Tibial artery (tissue), 4 donors: Measurements from ENCODE around the gene TUBB2A.
"Not testable (repeated sequence)": the region's sequence is repeated elsewhere in the genome, so short reads cannot be mapped to it uniquely, and the experiment has no call there.

Source experiments
- DNase-seq, 2 donors: peaks; one replicate each; pipeline ENCODE4 v3.0.0-alpha.2; 2019
- H3K27ac ChIP-seq, 2 donors: fragments of 200-600 bp; sonication (generic) in 1 of 2; 1 replicate in 1 of 2; 2 replicates in 1 of 2; pipeline ENCODE4 v1.5.1; 2018 to 2019; ENCODE audit warnings: mild to moderate bottlenecking in 1 of 2
- H3K27me3 ChIP-seq, 2 donors: fragments of 200-600 bp; sonication (generic) in 1 of 2; one replicate each; pipeline versions ENCODE4 v1.5.1 to v1.6.0; 2016 to 2019
- H3K36me3 ChIP-seq, 3 donors: fragments of 200-600 bp; sonication (generic) in 2 of 3; one replicate each; pipeline ENCODE4 v1.5.1; 2016 to 2019; ENCODE audit warnings: mild to moderate bottlenecking in 2 of 3
- H3K4me1 ChIP-seq, 4 donors: fragments of 200-600 bp; sonication (generic) in 2 of 4; 1 replicate in 3 of 4; 2 replicates in 1 of 4; pipeline ENCODE4 v1.5.1; 2016 to 2019
- H3K4me3 ChIP-seq, 2 donors: fragments of 200-600 bp; sonication (generic) in 1 of 2; 1 replicate in 1 of 2; 2 replicates in 1 of 2; pipeline ENCODE4 v1.5.1; 2018 to 2019; ENCODE audit warnings: mild to moderate bottlenecking in 2 of 2
- H3K9me3 ChIP-seq, 3 donors: fragments of 200-600 bp; sonication (generic) in 1 of 3; one replicate each; pipeline ENCODE4 v1.5.1; 2016 to 2019
- intact Hi-C: fragments of 100-400 bp; cut with DNase I; formaldehyde crosslinking; loops from one replicate; pipeline ENCODE4 v1.15.0; 2023; ENCODE audit warnings: low total_unique reads
- TF ChIP-seq, protein P1 (sequence below), 2 experiments: fragments of 200-600 bp in 1 of 2; fragments of 450-650 bp in 1 of 2; IDR thresholded peaks; one replicate each; pipeline ENCODE4 v1.5.1; 2017 to 2019; ENCODE audit warnings: antibody characterized with exemption in 2 of 2, mild to moderate bottlenecking in 1 of 2, moderate library complexity in 1 of 2

The TUBB2A gene

GRCh38 chr6:3201388-3201787 is 44.0 kb upstream of the TUBB2A start:
- intact Hi-C loops, result no loop called here
- H3K36me3 ChIP-seq, result no peaks in the 10 kb centered on the region
- H3K4me1 ChIP-seq, result no peaks in the 10 kb centered on the region
- no peaks in the 10 kb centered on the region for H3K27me3 ChIP-seq
- TF ChIP-seq, protein P1, sequence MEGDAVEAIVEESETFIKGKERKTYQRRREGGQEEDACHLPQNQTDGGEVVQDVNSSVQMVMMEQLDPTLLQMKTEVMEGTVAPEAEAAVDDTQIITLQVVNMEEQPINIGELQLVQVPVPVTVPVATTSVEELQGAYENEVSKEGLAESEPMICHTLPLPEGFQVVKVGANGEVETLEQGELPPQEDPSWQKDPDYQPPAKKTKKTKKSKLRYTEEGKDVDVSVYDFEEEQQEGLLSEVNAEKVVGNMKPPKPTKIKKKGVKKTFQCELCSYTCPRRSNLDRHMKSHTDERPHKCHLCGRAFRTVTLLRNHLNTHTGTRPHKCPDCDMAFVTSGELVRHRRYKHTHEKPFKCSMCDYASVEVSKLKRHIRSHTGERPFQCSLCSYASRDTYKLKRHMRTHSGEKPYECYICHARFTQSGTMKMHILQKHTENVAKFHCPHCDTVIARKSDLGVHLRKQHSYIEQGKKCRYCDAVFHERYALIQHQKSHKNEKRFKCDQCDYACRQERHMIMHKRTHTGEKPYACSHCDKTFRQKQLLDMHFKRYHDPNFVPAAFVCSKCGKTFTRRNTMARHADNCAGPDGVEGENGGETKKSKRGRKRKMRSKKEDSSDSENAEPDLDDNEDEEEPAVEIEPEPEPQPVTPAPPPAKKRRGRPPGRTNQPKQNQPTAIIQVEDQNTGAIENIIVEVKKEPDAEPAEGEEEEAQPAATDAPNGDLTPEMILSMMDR (IDR thresholded peaks at IDR 0.05), result no peak
- DNase-seq, result no peak
- H3K4me3 ChIP-seq, result no peak overlapping the region
- no peak overlapping the region for H3K27ac ChIP-seq
- peaks cover 0 to 4% (median 0%) of the 10 kb centered on the region in 3 donors for H3K9me3 ChIP-seq

DNA sequence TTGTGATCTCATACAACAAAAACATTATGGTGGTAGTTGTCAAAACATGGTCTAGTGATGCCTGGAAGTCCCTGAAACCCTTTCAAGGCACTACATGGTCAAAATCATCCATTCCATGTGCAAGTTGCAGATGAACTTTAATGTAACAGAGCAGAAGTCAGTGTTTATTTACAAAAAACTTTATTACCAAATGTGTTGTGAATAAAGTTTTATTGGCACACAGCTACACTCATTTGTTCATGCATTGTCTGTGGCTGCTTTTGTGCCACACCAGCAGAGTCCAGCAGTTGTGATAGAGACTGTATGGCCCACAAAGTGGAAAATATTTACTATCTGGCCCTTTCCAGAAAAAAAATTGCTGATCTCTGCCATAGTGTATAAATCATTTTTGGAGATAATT is 43.3 kb upstream of the TUBB2A start:
- Histone ChIP-seq H3K36me3 (no peaks in the 10 kb centered on the region), H3K9me3 (peaks cover 0 to 4% (median 0%) of the 10 kb centered on the region in 3 donors), H3K27ac (no peak overlapping the region), H3K4me1 (no peaks in the 10 kb centered on the region), H3K4me3 (no peak overlapping the region), H3K27me3 (no peaks in the 10 kb centered on the region)
- TF ChIP-seq, protein P1 (IDR thresholded peaks at IDR 0.05), result no peak
- DNase-seq, result no peak
- intact Hi-C loops, result no loop called here

DNA sequence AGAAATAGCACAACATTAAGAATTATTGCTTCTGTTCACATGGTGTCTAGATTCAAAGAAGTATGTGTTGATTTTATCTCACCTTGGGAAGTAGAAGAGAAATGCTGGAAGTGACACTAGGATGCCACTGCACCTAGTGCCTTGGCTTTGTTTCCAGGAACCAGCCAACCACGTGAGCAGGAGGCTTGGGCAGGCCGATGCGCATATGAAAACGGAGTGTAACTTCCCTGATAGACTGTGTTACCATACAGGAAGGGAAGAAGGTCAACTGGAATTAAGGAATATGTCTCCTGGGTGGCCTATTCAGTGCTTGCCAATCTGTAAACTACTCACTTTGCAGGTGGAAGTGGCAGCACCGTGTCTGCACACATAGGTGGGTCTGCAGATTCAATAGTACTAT is 42.0 kb upstream of the TUBB2A start:
- Histone ChIP-seq H3K4me3 (no peak overlapping the region), H3K27ac (no peak overlapping the region), H3K4me1 (peaks cover 0 to 6% (median 0%) of the 10 kb centered on the region in 4 donors), H3K27me3 (no peaks in the 10 kb centered on the region), H3K36me3 (no peaks in the 10 kb centered on the region), H3K9me3 (peaks cover 0 to under 1% (median 0%) of the 10 kb centered on the region in 3 donors)
- no peak for DNase-seq
- intact Hi-C loops, result no loop called here
- TF ChIP-seq, protein P1 (IDR thresholded peaks at IDR 0.05), result no peak

GRCh38 chr6:3197734-3198133 is 40.4 kb upstream of the TUBB2A start:
- H3K27me3 ChIP-seq, H3K27ac ChIP-seq, H3K9me3 ChIP-seq, intact Hi-C loops, DNase-seq, H3K4me1 ChIP-seq, H3K36me3 ChIP-seq, H3K4me3 ChIP-seq: not testable (repeated sequence)

DNA sequence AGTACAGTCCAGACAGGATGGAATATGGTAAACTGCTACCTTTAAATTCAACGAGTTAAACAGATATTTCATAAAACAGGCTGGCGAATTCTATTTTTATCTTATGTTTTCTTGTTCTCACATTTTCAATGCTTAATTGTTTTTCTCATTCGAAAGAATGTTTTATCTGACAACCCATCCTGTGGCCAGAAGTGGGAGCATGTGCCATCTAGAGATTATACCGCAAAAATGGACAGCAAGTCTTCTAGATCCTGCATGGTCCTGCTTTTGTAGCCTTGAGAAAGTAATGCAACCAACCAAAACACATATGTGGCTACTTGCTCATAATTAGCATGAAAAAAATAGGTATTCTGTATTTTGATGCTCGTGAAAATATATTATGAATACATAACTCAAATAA is 39.4 kb upstream of the TUBB2A start:
- TF ChIP-seq, protein P1 (IDR thresholded peaks at IDR 0.05), result no peak
- intact Hi-C loops, result no loop called here
- Histone ChIP-seq H3K4me3 (no peak overlapping the region), H3K9me3 (no peaks in the 10 kb centered on the region), H3K36me3 (no peaks in the 10 kb centered on the region), H3K27me3 (no peaks in the 10 kb centered on the region), H3K4me1 (peaks cover 0 to 6% (median 0%) of the 10 kb centered on the region in 4 donors), H3K27ac (no peak overlapping the region)
- DNase-seq, result no peak

- H3K27ac ChIP-seq, result no peak overlapping the region
- H3K36me3 ChIP-seq, result no peaks in the 10 kb centered on the region
- TF ChIP-seq, protein P1 (IDR thresholded peaks at IDR 0.05), result no peak
- intact Hi-C loops, result no loop called here
- no peaks in the 10 kb centered on the region for H3K9me3 ChIP-seq
- no peak for DNase-seq
- no peak overlapping the region for H3K4me3 ChIP-seq
- no peaks in the 10 kb centered on the region for H3K27me3 ChIP-seq
- H3K4me1 ChIP-seq, result peaks cover 0 to 6% (median 0%) of the 10 kb centered on the region in 4 donors
Measured at GRCh38 chr6:3195695-3196497, 38.6 kb upstream of the TUBB2A start.
